Amniotic stem cell (primary cell): ENCODE measurements around the gene EVA1A.

Experiments used
- DNase-seq: peaks from one replicate; lab custom pipeline; 2025; lab: John Stamatoyannopoulos, UW

The EVA1A gene

GRCh38 chr2:75589391-75590105, 28.8 kb upstream of the EVA1A start:
- no peak for DNase-seq

DNA sequence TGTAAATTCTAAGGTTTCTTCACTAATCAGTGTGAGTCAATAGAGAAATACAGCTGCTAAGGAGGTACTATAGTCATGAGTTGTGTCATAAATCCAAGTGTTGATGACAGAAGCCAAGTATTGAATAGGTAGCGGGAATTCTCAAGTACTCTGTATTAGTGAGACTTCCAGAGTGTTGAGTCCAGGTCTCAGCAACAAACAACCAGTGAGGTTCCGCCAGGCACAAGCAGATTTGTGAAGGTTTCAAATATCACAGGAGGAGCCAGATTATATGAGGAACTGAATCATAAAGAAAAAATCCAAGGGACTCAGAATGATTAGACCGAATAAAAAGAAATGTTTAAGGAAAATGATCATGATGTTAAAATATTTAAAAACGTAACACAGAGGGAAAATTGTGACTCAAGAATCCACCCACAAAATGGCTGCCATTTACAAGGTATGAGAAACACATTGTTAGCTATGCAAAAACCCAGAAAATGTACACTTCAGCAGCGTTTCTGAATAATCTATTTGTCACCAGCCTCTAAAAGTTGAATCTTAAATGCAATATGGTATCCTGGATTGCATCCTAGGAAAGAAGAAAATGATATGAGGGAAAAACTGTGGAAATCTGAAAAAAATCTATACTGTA, 27.3 kb upstream of the EVA1A start:
- DNase-seq: peak; percentile 47

DNA sequence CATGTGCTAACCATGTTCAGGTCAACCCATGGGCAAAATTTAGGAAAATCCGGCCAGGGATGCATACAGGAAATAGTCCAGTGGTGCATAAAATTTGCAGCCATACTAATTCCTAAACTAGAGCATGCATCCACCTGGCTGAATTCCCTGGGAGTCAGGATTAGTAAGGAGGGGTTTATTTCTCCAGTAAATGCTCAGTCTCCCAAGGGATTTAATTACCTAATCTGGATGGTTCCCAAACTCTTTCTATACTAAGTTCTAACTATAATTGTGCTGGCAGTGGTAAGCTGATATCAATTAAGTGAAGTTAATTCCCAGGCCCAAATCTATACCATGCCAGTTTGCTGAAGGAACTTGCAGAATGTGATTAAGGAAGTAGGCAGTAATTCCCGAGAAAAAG, 26.2 kb upstream of the EVA1A start:
- DNase-seq: no peak

- DNase-seq: no peak
These were observed 22.1 kb upstream of the EVA1A start for GRCh38 chr2:75582840-75583239.

- DNase-seq: no peak
These were observed 19.9 kb upstream of the EVA1A start for GRCh38 chr2:75580606-75581005.

- no peak for DNase-seq
These were observed 19.4 kb upstream of the EVA1A start for GRCh38 chr2:75580156-75580555.

DNA sequence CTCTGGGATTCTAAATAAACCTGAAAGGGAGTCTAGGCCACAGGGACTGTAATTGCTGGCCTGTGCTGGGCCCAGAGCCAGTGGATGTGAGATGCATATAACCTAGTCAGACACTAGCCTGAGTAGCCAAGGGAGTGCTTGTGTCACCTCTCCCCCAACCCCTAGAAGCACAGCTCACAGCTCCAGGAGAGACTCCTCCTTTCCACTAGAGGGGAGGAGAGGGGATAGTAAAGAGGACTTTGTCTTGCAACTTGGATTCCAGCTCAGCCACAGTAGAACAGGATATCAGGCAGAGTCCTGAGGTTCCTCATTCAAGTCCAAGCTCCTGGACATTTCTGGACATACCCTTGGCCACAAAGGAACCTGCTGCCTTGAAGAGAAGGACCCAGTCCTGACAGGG, 18.4 kb upstream of the EVA1A start:
- DNase-seq: no peak

DNA sequence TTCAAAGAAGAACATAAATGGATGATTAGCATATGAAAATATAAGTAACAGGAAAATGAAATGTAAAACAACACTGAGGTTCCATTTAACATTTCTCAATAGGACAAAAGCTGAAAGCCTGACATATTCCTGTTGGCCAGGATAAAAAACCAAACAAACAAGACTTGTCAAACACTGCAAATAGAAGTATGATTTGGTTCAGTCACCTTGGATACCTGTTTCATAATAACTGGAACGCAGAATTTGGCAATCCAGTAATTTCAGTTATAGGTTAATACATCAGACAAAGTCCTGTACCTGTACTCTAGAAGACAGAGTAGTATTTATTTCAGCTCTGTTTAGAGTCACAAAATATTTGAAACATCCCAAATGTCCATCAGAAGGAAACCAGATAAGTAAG, 16.5 kb upstream of the EVA1A start:
- DNase-seq: no peak

- DNase-seq: no peak
These were observed 13.4 kb upstream of the EVA1A start for GRCh38 chr2:75574106-75574505.

DNA sequence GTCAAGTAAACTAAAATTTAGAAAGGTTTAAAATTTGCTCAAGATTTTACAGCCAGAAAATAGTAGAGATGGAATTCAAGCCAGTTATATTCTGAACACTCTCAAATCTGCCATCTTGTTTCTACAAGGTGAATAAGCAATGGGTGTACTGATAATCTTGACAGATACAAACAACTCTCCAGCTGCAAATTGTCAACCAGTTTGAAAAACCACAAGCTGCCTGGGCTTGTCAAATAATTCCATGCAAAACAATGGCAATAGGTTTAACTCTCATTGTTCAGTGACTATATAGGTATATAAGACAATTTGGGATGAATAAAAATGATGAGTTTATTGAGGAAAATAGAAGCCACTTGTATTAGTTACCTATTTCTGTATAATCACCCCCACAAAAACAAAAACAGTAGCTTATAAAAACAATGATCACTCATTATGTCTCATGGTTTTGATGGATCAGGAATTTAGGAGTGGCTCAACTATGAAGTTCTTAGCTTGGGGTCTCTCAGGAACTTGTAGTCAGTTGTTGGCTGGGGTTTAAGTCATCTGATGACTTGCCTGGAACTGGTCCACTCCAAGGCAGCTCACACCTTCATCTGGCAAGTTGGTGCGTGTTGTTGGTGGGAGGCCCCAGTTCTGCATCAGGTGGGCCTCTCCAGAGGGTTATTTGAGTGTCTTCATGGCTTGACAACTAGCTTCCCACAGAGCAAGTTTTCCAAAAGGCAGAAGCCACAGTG, 12.6 kb upstream of the EVA1A start:
- DNase-seq: no peak

GRCh38 chr2:75571730-75572430, 11.1 kb upstream of the EVA1A start:
- no peak for DNase-seq

GRCh38 chr2:75570948-75571729, 10.4 kb upstream of the EVA1A start:
- no peak for DNase-seq

- DNase-seq: no peak
These were observed 9.5 kb upstream of the EVA1A start for GRCh38 chr2:75570024-75570947.

- no peak for DNase-seq
These were observed 8.8 kb upstream of the EVA1A start for GRCh38 chr2:75569546-75569945.

DNA sequence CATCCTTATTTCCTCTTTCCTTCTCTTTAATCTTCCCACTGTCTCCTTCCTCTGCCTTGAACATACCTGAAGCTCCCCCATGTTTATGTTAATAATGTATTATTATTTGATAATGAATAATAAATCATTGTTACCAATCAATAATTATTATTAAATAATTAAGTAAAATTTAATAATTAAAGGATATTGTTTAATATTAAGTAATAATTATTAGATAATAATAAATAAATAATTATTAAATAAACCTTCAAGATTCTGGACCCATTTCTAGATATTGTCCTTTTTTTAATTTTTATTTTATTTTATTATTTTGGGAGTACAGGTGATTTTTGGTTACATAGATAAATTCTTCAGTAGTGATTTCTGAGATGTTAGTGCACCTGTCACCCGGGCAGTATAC, 7.4 kb upstream of the EVA1A start:
- DNase-seq: no peak

DNA sequence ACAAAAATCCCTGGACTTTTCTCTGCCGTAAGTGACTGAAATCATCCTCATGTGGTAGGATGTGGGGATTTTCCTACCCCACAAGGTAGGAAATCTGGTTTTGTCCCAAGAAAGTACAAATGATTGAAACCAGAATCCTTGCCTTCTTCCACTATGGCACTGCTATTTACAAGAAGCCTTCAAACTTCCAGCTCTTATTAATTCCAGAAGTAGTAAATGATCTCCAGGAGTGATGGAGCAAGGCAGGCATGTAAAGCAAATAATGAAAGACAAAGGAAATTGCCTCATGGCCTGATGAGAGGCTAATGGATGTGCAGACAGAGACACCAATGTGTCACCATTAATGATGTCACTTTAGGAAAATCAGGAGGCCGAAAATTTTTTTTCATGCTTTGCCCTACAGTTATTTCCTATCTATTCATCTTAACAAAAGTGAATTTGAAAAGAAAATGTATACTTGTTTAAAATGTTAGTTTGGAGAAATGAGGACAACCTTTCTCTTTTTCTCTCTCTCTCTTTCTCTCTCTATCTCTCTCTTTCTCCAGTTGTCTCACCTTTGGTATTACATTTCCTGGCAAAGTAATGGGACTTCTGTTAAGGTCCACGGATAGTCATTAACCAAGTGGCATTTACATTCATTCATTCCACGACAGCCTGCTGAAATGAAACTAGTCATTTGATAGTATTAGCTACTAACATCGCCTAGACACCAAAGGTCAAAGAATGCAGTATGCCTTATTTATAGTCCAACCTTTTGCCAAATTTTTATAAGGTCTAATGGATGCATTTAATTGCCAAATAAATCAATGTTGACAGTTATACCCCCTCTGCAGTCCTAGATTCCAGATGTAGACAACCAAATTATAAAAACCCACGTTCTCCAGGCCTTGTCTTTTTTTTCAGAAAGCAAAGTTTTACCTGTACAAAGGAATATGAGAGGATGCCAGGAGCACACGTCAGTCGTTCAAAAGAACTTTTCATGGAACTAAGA, 5.0 kb upstream of the EVA1A start:
- no peak for DNase-seq

GRCh38 chr2:75564713-75565359, 4.1 kb upstream of the EVA1A start:
- DNase-seq: no peak

DNA sequence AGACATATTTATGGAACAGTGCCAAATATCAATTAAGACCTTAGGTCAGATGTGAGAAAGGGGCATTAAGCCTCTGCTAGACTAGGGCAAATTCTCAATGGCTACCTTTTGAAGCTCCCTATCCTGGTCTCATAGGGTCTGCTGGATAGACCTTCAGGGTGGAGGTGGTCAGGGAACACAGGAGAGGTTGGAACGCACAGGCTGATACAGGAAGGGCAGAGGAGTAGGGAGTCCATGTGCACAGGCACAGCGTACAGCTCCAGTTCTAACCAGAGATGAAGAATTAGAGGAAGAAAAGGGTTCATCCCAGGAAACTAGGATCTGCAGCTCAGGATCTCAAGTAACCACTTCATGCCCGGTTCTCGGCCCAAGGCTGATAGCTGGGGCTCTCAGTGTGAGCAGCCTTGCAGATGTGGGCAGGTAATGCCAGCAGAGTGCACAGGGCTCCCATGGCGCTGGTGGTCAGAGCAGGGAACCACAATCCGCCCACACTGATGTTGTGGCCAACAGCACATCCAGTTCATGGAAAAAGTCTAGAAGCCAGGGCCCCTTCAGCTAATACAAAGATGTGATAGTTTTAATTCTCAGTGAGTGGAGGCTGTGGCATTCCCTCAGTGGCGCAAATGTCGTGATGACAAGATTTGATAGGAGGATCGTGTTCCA, 3.4 kb upstream of the EVA1A start:
- no peak for DNase-seq
